ENCODE data around the gene ABHD5. TPM values are rescaled to one million over a fixed set of nuclear protein-coding genes. Genes with fewer than 3 reads are reported as not detected.

Gene ABHD5
- total and polyA plus RNA-seq, 2 of the 8 experiments (the other 6 are each of a cell fraction or from before 2014, with no cell fraction given) = 10.5 to 16.4 TPM

DNA sequence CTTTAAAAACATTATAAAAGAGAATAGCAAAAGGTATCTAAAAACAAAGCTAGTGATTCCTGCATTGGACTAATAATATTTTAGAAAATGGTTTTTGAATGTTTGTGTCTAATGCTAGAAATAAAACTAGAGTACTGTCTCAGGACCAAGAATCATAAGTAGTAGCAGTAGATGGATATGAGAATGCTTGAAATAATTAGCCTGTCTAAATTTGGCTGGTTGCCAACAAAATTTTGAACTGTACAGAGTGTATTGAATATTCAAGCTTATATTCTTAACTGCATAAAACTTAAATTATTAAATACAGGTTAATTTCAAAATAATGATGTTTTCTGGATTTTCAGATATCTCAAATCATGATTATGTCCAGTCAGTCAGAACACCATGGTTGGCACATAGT is 14.0 kb downstream of the ABHD5 start:
- Histone ChIP-seq H3K36me3 (ENCODE audit: control insufficient read depth in 2 of 4, insufficient read depth in 4 of 4, low read length in 3 of 4) (peaks cover 2 to 3% (median 3%) of the 10 kb centered on the region in 4 experiments; a peak in 4 of 8 replicates), H4K20me1 (replicated peaks in 1 of 2; ENCODE audit: control insufficient read depth in 1 of 2, insufficient read depth in 2 of 2, low read length in 2 of 2) (no peaks in the 10 kb centered on the region), H2BK20ac (ENCODE audit: low read length) (no peak overlapping the region), H3K27ac (ENCODE audit: low read depth, low read length) (no peak overlapping the region), H4K8ac (ENCODE audit: extremely low read depth, insufficient read depth, low read length) (no peak overlapping the region), H3K14ac (ENCODE audit: insufficient read length) (no peak overlapping the region), H3K23me2 (ENCODE audit: low read depth, low read length) (no peaks in the 10 kb centered on the region), H3K9ac (replicated peaks in 1 of 4; ENCODE audit: extremely low read depth in 1 of 4, low read depth in 3 of 4, low read length in 3 of 4) (no peak overlapping the region), H4K91ac (replicated peaks; ENCODE audit: insufficient read length, low read length) (no peak overlapping the region), H3K4ac (replicated peaks; ENCODE audit: insufficient read length, low read depth, low read length) (no peak overlapping the region), H2AK5ac (ENCODE audit: low read depth, low read length) (no peak overlapping the region), H3K79me1 (ENCODE audit: low read depth, low read length) (no peaks in the 10 kb centered on the region), H2BK5ac (ENCODE audit: low read depth, low read length) (no peak overlapping the region), H3K18ac (ENCODE audit: extremely low read depth, low read length) (no peak overlapping the region), H3K56ac (replicated peaks; ENCODE audit: insufficient read length, low read depth, low read length) (no peak overlapping the region), H4K5ac (ENCODE audit: insufficient read length, low read depth, low read length) (no peak overlapping the region), H2AFZ (ENCODE audit: low read length) (no peak overlapping the region), H3K9me3 (ENCODE audit: insufficient read depth in 2 of 2, low read depth in 1 of 2, low read length in 1 of 2) (no peaks in the 10 kb centered on the region), H3K4me3 (ENCODE audit: extremely low read depth in 1 of 4, insufficient read depth in 2 of 4, low read depth in 3 of 4, low read length in 4 of 4) (no peak overlapping the region), H2BK15ac (ENCODE audit: low read length) (no peak overlapping the region), H2BK12ac (ENCODE audit: low read depth, low read length) (no peak overlapping the region), H2BK120ac (replicated peaks; ENCODE audit: low read depth, low read length) (no peak overlapping the region), H3K4me2 (ENCODE audit: insufficient read depth in 1 of 2, low read depth in 2 of 2, low read length in 2 of 2) (no peak overlapping the region), H3K79me2 (ENCODE audit: control insufficient read depth in 1 of 2, insufficient read depth in 2 of 2, low read length in 2 of 2) (peaks cover 0 to 2% of the 10 kb centered on the region in 2 experiments; a peak in 1 of 4 replicates), H3K23ac (ENCODE audit: insufficient read length) (no peak overlapping the region), H3K4me1 (replicated peaks in 1 of 4; ENCODE audit: control insufficient read depth in 3 of 4, insufficient read depth in 4 of 4, low read length in 3 of 4) (no peaks in the 10 kb centered on the region), H3K27me3 (replicated peaks in 1 of 4; ENCODE audit: control insufficient read depth in 3 of 4, extremely low read depth in 1 of 4, insufficient read depth in 3 of 4, low read length in 3 of 4) (no peaks in the 10 kb centered on the region)
- DNase-seq (ENCODE audit: low read depth in 1 of 2, low spot score in 2 of 2) (no peak), FAIRE-seq (no peak)
- ChIA-PET POLR2A (ENCODE audit: partially characterized antibody) (interaction anchor here (1.1 kb wide), 1 partner anchor 15 kb away, joined by 3 read pairs; no protein-coding TSS in a partner anchor), CTCF (ENCODE audit: partially characterized antibody) (interaction anchor here (0.8 kb wide), 1 partner anchor 67 kb away, joined by 3 read pairs; no protein-coding TSS in a partner anchor)
- TF ChIP-seq, protein P1, sequence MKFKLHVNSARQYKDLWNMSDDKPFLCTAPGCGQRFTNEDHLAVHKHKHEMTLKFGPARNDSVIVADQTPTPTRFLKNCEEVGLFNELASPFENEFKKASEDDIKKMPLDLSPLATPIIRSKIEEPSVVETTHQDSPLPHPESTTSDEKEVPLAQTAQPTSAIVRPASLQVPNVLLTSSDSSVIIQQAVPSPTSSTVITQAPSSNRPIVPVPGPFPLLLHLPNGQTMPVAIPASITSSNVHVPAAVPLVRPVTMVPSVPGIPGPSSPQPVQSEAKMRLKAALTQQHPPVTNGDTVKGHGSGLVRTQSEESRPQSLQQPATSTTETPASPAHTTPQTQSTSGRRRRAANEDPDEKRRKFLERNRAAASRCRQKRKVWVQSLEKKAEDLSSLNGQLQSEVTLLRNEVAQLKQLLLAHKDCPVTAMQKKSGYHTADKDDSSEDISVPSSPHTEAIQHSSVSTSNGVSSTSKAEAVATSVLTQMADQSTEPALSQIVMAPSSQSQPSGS (IDR thresholded peaks at IDR 0.05; ENCODE audit: low read length) = no peak
- no peak for TF ChIP-seq PHF8 (conservative IDR thresholded peaks at IDR 0.05; ENCODE audit: low read depth, low read length)
- no peak for TF ChIP-seq CBX5 (IDR thresholded peaks at IDR 0.05; ENCODE audit: low read depth, low read length)
- no peak for TF ChIP-seq CTBP2 (IDR thresholded peaks at IDR 0.05; ENCODE audit: borderline replicate concordance, insufficient read depth, insufficient read length, low read length)
- no peak for TF ChIP-seq JUN (IDR thresholded peaks at IDR 0.05; ENCODE audit: low read depth, low read length)
- TF ChIP-seq YY1 (IDR thresholded peaks at IDR 0.05; ENCODE audit: low read depth, low read length) = no peak
- TF ChIP-seq TAF7 (optimal IDR thresholded peaks at IDR 0.05; ENCODE audit: borderline replicate concordance, low read depth, low read length) = no peak
- TF ChIP-seq RFX5 (IDR thresholded peaks at IDR 0.05; ENCODE audit: borderline replicate concordance, low read depth, low read length) = no peak
